CD4-positive, alpha-beta T cell treated with Interleukin-2 at 100 ng/mL for 4 hours (primary cell): ENCODE results near the gene IER3.
"Not testable (repeated sequence)": the region's sequence is repeated elsewhere in the genome, so short reads cannot be mapped to it uniquely, and the experiment has no call there.

Experiments used
- DNase-seq: peaks from one replicate; pipeline ENCODE4 v3.0.0-alpha.2; 2020; ENCODE audit warnings: low spot score

IER3 gene

GRCh38 chr6:30723843-30724741 lies 20.3 kb downstream of the IER3 start:
- DNase-seq: not testable (repeated sequence)

DNA sequence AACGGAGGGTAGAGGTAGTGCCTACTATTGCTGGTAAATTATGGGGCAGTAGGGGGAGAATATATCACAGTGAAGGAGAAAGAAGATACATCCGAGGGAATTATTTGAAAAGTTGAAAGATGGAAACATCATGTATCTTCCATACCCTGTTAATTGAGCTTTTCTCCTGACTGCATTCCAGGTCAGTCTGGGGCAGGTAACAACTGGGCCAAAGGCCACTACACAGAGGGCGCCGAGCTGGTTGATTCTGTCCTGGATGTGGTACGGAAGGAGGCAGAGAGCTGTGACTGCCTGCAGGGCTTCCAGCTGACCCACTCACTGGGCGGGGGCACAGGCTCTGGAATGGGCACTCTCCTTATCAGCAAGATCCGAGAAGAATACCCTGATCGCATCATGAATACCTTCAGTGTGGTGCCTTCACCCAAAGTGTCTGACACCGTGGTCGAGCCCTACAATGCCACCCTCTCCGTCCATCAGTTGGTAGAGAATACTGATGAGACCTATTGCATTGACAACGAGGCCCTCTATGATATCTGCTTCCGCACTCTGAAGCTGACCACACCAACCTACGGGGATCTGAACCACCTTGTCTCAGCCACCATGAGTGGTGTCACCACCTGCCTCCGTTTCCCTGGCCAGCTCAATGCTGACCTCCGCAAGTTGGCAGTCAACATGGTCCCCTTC lies 21.0 kb downstream of the IER3 start:
- not testable (repeated sequence) for DNase-seq

GRCh38 chr6:30722280-30723112 lies 21.9 kb downstream of the IER3 start:
- peak; percentile 88 for DNase-seq

GRCh38 chr6:30722025-30722279 lies 22.4 kb downstream of the IER3 start:
- DNase-seq: peak; percentile 30

DNA sequence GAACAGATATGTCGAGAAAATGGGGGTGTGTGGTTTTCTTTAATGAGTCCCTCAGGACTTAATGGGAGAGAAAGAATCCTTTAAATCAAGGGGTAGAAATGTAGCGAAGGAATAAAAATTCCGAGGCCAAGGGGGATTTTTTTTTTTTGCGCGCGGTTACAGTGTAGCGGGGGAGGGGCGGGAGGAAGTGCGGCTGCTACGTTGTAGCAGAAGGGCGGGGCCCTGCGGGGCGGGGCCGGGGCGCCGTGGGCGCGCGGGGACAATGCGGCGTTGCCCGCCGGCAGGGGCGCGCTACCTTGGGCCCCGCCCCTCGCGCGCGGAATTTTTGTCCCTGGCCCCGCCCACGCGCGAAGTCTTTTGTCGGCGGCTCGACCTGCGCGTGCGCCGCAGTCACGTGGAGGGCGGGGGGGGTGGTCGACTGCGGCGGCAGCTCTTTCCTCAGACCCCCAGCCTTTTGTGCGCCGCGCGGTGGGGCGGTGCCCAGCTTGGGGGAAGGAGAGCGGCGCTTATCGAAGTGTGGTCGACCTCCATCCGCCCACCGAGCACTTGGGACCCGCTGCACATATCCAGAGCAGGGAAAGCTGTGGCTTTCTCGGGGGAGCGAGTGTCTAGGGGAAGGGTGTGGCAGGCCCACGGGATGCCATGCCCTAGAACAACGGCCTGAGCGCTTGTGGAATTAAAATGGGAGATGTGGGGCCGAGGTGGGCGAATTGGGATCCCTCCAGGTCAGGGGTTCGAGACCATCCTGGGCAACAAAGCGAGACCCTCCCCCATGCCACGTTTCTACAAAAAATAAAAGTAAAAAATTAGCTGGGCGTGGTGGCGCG lies 22.9 kb downstream of the IER3 start:
- peak; percentile 95 for DNase-seq

- peak; percentile 44 for DNase-seq
These were observed 23.6 kb downstream of the IER3 start for GRCh38 chr6:30720738-30721197.

DNA sequence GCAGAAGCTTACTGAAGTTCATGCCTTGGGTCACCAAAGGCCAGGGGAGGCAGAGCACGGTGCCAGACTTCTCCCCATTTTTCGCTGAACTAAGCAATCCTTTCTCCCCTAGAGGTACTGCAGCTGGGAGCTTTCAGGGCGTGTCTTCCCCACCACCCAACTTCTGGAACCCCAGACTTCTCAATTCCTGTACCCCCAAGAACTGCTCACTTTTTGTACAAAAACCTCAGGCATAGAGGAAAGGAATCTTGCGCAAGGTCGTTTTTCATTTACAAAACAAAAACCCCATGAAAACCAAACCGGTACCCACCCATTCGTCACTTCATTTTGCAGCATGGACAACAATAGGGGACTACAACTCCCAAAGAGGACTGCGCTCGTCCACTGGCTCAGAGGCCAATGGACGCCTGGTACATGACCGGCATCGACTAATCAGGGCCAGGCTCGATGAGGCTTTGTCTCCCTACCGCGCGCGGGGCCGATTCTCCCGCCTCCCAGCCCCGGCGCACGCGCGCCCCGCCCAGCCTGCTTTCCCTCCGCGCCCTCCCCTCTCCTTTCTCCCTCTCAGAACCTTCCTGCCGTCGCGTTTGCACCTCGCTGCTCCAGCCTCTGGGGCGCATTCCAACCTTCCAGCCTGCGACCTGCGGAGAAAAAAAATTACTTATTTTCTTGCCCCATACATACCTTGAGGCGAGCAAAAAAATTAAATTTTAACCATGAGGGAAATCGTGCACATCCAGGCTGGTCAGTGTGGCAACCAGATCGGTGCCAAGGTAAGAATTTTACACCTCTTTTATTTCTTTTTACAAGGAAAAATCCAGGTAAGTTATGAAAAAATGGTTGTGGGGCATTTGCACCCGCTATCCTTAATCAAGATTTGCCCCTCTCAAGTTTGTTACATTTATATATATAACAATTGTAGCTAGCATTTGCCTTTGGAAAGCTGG lies 24.3 kb downstream of the IER3 start, which contains the start of gene TUBB:
Gene TUBB (plus strand): TSS at position 562 of the 947 bp plus-strand sequence. CDS start 155 bp downstream, at position 717.
- DNase-seq: peak; percentile 97

DNA sequence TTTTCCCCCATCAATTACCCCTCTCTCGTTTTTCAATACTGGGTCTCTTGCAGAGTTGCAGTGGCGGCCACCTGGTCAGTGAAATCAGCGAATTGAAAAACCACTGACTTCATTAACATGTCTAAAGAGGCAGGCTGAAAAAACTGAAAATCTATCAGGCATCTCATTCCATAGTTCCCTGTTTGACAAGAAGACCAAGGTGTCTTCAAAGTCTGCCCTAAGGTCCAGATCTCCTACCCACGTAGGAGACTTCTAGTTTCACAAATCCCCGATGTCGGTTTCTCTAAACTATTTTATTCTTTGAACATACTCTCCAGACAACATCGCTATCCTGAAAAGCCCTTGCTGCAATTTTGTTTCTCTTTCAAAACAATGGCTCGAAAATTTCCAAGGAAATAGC lies 25.0 kb downstream of the IER3 start:
- no peak for DNase-seq

DNA sequence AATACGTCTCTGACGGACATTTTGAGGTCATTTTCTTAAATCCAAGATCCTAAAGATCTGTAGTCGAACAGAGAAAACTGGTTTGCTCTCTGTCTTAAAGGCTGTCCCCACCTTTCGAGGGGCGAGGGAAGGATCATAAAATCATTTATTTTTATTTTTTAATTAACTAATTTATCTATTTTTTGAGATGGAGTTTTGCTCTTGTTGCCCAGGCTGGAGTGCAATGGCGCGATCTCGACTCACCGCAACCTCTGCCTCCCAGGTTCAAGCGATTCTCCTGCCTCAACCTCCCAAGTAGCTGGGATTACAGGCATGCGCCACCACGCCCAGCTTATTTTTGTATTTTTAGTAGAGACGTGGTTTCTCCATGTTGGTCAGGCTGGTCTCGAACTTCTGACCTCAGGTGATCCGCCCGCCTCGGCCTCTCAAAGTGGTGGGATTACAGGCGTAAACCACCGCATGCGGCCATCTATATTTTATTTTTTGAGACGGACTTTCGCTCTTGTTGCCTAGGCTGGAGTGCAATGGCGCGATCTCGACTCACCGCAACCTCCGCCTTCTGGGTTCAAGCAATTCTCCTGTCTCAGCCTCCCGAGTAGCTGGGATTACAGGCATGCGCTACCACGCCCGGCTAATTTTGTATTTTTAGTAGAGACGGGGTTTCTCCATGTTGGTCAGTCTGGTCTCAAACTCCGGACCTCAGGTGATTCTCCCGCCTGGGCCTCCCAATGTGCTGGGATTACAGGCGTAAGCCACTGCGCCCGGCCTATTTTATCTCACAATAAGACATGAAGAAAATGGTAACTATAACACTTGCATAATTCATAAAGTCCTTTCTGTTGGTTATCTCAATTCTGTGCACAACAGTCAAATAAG lies 26.3 kb downstream of the IER3 start:
- not testable (repeated sequence) for DNase-seq

- peak; percentile 100 for DNase-seq
These were observed 27.1 kb downstream of the IER3 start, which contains the start of gene MDC1 for GRCh38 chr6:30717129-30717844. Gene MDC1, minus strand, starts transcription at chr6:30717281. Its CDS starts 2,106 bp downstream, at chr6:30715175.

- DNase-seq: no peak
These were observed 27.5 kb downstream of the IER3 start for GRCh38 chr6:30716879-30717128.

DNA sequence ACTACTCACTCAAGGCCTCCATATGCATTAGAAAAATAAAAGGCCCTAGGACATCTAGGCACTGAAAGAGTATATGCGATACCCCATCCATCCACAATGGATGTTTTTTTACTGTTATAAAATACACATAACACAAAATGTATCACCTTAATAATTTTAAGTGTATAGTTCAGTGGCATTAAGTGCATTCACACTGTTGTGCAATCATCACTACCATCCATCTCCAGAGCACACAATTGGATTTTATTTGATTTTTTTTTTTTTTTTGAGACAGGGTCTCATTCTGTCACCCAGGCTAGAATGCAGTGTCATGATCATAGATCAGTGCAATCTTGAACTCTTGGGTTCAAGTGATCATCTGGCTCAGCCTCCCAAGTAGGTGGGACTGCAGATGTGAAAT lies 30.1 kb downstream of the IER3 start:
- DNase-seq: no peak

- no peak for DNase-seq
These were observed 31.9 kb downstream of the IER3 start for GRCh38 chr6:30712441-30712945.

- no peak for DNase-seq
These were observed 32.5 kb downstream of the IER3 start for GRCh38 chr6:30711758-30712380.

DNA sequence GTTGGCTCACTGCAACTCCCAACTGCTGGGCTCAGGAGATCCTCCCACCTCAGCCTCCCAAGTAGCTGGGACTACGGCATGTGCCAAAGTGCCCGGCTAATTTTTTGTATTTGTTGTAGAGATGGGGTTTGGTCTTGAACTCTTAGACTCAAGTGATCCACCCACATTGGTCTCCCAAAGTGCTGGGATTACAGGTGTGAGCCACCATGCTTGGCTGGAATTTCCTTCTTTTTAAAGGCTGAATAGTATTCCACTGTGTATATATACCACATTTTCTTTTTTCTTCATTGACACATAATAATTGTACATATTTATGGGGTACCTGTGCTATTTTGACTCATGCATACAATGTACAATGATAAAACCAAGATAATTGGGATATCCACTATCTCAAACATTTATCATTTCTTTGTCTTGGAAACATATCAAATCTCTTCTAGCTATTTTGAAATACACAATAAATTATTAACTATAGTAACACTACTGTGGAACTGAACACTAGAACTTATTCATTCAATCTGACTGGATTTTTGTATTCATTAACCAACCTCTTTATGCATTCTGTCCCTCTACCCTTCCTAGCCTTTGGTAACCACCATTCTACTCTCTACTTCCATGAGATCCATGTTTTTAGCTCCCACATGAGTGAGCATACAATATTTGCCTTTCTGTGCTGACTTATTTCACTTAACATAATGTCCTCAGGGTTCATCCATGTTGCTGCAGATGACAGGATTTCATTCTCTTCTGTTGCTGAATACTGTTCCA lies 35.1 kb downstream of the IER3 start:
- no peak for DNase-seq

DNA sequence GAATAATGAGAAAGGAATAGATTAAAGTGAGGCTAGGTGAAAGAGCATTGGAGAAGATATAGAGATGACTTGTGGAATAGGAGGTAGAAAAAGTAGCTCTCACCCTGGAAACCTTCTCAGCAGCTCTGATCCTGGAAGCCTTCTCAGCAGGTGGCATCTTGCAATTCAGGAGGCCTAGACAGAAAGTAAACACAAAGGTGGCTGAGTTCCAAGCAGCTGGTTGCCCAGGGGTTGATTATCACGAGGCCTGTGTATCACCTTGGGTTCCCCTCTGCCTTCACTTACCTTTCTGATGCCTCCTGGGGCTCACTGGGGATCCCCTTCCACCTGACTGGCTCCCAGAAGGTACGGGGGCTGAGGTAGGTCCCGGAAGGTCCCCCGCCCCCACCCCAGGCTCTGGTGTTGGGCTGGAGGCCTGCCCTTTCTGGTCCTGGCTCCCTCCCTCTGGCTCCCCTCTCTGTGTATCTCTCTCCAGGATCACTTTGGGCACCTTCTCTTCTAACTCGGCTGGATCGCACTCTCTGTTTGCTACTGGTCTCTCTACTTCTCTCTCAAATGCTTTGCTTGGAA lies 37.0 kb downstream of the IER3 start:
- no peak for DNase-seq

GRCh38 chr6:30705620-30706019 lies 38.7 kb downstream of the IER3 start:
- no peak for DNase-seq
